Skeletal muscle satellite cell (primary cell): ENCODE results near the gene RAB43.
"Not testable (repeated sequence)": the region's sequence is repeated elsewhere in the genome, so short reads cannot be mapped to it uniquely, and the experiment has no call there.

Source experiments
- H3K27me3 ChIP-seq: 2 replicates; pipeline ENCODE4 v1.7.0; 2013; ENCODE audit warnings: low read length; ENCODE audit not compliant: control insufficient read depth, insufficient read depth
- H3K36me3 ChIP-seq: 2 replicates; pipeline ENCODE4 v1.7.0; 2013; ENCODE audit warnings: mild to moderate bottlenecking, control low read depth, low read length; ENCODE audit not compliant: insufficient read depth
- H3K4me1 ChIP-seq: 2 replicates; pipeline ENCODE4 v1.7.0; 2013; ENCODE audit warnings: low read length; ENCODE audit not compliant: control insufficient read depth, insufficient read depth
- H3K4me2 ChIP-seq: 2 replicates; pipeline ENCODE4 v1.7.0; 2013; ENCODE audit warnings: mild to moderate bottlenecking, low read length
- H3K4me3 ChIP-seq: 2 replicates; pipeline ENCODE4 v1.7.0; 2013; ENCODE audit warnings: low read length
- H3K9ac ChIP-seq: 2 replicates; pipeline ENCODE4 v1.7.0; 2013; ENCODE audit warnings: mild to moderate bottlenecking, low read depth, low read length, moderate library complexity
- H3K9me3 ChIP-seq: replicated peaks from 2 replicates; pipeline ENCODE4 v1.7.0; 2013; ENCODE audit warnings: mild to moderate bottlenecking, control low read depth, low read length

Gene RAB43

GRCh38 chr3:129120254-129121004 lies 1.2 kb downstream of the RAB43 start:
- H3K27me3 ChIP-seq = no peaks in the 10 kb centered on the region
- H3K4me2 ChIP-seq = peak overlapping the region; percentile 83
- peaks cover 11% of the 10 kb centered on the region for H3K36me3 ChIP-seq
- H3K4me3 ChIP-seq = peak overlapping the region; percentile 71
- no peaks in the 10 kb centered on the region for H3K9me3 ChIP-seq
- H3K4me1 ChIP-seq = peaks cover 31% of the 10 kb centered on the region
- peak overlapping the region; percentile 91 for H3K9ac ChIP-seq

DNA sequence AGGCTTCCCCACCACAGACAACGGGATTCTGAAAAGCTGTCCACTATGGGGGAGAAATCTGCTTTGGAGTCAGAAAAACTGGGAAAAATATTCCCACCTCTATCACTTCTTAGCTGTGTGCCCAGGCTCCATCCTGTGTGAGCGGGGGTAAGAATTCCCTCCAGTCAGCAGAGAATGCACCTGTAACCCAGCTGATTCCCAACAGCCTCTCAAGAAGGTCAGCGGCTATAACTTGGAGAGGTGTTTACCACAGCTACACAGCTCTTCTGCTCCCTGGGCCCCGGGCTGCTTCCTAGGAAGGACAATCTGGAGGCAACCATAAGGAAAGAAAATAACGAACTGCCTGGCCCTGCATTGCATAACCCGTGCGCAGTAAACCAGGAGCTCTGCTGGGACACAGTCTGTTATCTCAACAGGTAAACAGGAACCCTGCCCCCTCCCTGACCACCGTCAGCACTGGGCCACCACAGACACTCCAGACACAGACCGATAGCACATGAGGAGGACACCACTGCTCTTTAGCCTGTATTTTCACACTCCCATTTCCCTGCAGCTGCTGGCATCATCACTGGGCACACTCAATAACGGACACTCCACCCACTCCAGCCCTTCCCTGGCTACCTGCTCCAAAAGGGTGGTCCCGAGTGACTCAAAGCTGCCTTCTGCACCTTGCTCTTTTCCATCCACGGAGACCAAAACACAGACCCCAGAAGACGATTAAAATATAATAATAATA lies 2.1 kb downstream of the RAB43 start:
- Histone ChIP-seq H3K4me3 (peak overlapping the region; percentile 71), H3K4me1 (peaks cover 31% of the 10 kb centered on the region)

DNA sequence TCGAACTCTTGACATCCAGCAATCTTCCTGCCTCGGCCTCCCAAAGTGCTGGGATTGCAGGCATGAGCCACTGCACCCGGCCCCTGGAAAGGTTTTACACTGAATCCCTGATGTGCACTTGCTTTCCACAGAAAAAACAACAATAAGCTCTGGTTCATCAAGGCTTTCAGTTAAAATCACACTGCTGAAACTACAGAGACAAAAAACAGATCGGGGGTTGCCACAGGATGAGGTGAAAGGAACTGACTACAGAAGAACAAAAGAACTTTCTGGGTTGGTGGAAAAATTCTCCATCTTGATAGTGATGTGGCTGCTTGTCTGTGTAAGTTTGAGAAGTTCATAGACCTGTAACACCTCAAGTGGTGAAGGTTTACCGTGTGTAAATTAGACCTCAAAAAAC lies 2.9 kb downstream of the RAB43 start:
- H3K36me3 ChIP-seq = peaks cover 21% of the 10 kb centered on the region
- no peaks in the 10 kb centered on the region for H3K9me3 ChIP-seq
- no peak overlapping the region for H3K4me3 ChIP-seq
- peak overlapping the region; percentile 83 for H3K4me2 ChIP-seq
- no peak overlapping the region for H3K9ac ChIP-seq
- peaks cover 31% of the 10 kb centered on the region for H3K4me1 ChIP-seq
- H3K27me3 ChIP-seq = no peaks in the 10 kb centered on the region

More for the DNA sequence above, 2.1 kb downstream of the RAB43 start:
- Histone ChIP-seq H3K4me2 (peak overlapping the region; percentile 83), H3K36me3 (peaks cover 16% of the 10 kb centered on the region), H3K27me3 (no peaks in the 10 kb centered on the region), H3K9ac (peak overlapping the region; percentile 91), H3K9me3 (no peaks in the 10 kb centered on the region)

DNA sequence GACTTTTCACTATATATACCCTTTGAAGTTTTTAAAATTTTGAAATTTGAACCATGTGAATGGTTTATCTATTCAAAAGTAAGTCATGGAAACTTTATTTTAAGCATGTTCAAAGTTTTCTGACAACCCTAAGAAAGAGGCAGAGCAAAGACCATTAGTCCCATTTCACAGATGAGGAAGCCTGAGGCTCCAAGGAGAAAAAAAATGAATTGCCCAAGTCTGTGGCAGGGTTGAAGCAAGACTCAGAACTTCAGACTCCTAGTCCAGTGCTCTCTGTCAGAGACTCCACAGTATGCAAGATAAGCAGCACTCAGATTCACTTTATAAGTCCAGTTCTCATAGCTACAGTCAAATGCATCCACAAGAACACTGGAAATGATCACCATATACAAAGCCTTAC lies 4.5 kb downstream of the RAB43 start:
- Histone ChIP-seq H3K4me1 (peaks cover 24% of the 10 kb centered on the region), H3K4me2 (no peak overlapping the region), H3K36me3 (peaks cover 21% of the 10 kb centered on the region), H3K27me3 (no peaks in the 10 kb centered on the region), H3K9ac (no peak overlapping the region), H3K4me3 (no peak overlapping the region), H3K9me3 (no peaks in the 10 kb centered on the region)

- Histone ChIP-seq H3K9ac (no peak overlapping the region), H3K4me1 (peaks cover 24% of the 10 kb centered on the region), H3K4me2 (peak overlapping the region; percentile 3), H3K36me3 (peaks cover 21% of the 10 kb centered on the region), H3K4me3 (no peak overlapping the region), H3K27me3 (no peaks in the 10 kb centered on the region), H3K9me3 (no peaks in the 10 kb centered on the region)
Observed at GRCh38 chr3:129116482-129116946, 5.1 kb downstream of the RAB43 start.

DNA sequence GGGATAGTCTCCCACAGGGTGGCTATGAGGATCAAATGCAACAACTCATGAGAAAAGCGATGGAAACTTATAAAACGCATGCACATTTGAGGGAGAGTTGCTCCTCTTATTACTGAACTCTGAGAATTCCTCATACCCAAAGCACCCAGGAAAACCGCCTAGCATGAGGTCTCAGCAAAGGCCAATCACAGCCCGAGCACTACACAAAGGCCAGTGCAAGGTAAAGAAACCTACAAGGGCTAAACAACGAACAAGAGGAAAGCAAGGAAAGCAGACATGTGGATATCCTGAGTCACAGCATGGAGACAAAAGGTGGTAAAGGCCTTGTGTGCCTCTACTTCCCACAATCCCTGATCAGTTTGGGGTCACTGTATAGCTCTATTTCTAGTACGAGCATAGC lies 7.1 kb downstream of the RAB43 start:
- peaks cover 17% of the 10 kb centered on the region for H3K4me1 ChIP-seq
- H3K9ac ChIP-seq = no peak overlapping the region
- peaks cover 23% of the 10 kb centered on the region for H3K36me3 ChIP-seq
- no peak overlapping the region for H3K4me3 ChIP-seq
- H3K9me3 ChIP-seq = no peaks in the 10 kb centered on the region
- no peaks in the 10 kb centered on the region for H3K27me3 ChIP-seq
- H3K4me2 ChIP-seq = no peak overlapping the region

DNA sequence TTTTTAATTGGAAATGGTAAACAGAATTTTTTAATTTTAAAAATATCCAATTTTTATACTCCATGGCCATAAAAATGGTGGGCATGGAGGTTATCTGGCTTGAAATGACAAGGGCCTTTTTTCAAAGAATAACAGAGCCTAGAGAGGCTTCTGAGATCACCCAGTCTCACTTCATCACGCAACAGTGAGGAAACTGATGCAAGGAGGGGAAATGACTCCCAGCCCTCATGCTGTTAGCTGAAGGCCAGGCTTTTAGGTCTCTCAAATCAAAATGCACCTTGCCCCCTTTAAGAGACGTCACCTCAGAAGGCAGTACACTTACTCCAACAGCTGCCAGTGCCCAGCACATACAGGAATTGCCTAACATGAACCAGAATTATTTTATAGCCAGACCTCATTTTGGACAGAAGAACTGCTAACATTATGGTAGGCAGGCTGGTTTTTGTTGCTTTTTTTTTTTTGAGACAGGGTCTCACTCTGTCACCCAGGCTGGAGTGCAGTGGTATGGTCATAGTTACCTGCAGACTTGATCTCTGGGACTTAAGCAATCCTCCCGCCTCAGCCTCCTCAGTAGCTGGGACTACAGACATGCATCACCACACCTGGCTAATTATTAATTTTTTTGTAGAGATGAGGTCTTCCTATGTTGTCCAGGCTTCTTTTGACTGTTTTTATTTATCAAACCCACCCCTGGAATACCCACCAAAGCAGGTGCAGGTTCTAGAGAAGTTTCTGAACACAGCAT lies 9.1 kb downstream of the RAB43 start:
- H3K4me1 ChIP-seq = peaks cover 10% of the 10 kb centered on the region
- H3K9me3 ChIP-seq = no peaks in the 10 kb centered on the region
- peaks cover 19% of the 10 kb centered on the region for H3K36me3 ChIP-seq
- no peak overlapping the region for H3K4me3 ChIP-seq
- no peaks in the 10 kb centered on the region for H3K27me3 ChIP-seq
- H3K4me2 ChIP-seq = no peak overlapping the region
- H3K9ac ChIP-seq = no peak overlapping the region

DNA sequence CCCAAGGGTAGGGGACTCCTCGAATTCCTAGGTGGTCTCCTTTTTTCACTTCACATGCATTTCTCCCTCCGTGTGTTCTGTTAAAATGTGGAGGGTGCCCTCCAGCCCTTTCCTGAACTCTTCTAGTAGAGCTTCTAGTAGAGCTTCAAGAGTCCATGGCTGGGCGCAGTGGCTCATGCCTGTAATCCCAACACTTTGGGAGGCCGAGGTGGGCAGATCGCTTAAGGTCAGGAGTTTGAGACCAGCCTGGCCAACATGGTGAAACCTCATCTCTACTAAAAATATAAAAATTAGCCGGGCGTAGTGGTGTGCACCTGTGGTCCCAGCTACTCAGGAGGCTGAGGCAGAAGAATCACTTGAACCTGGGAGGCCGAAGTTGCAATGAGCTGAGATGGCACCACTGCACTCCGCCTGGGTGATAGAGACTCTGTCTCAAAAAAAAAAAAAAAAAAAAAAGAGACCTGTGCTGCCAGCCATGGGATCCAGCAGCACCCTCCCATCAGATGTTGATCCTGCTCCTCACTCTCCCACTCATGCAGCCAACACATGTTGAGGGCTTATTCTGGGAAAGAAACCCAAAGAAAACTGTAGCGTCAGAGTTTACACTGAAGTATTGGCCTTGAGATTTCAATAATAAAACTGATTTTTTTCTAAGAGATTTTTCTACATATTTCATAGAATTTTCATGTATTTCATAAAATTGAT lies 10.4 kb downstream of the RAB43 start:
- not testable (repeated sequence) for H3K4me2 ChIP-seq, H3K4me3 ChIP-seq, H3K4me1 ChIP-seq, H3K27me3 ChIP-seq, H3K9ac ChIP-seq, H3K9me3 ChIP-seq
- H3K36me3 ChIP-seq = peaks cover 25% of the 10 kb centered on the region

DNA sequence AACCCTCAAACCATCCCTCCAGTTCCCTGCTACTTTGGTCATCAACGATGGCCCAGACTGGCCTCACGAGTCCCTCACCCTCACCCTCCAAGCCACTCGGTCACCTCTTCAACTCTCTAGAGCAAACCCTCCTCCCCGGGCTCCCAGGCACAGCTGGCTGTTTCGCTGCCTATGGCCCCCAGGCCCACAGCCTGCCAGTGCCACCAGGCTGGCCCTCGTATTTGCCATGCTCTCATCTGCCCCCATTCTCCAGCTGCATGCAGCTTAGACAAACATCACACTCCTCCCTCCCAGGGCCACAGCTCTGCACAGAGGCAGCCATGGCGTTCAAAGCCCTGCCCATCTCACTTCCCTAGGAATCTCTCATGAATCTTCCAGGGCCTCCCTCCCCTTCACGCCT lies 13.8 kb downstream of the RAB43 start:
- Histone ChIP-seq H3K36me3 (peaks cover 15% of the 10 kb centered on the region), H3K9ac (no peak overlapping the region), H3K4me2 (no peak overlapping the region)

GRCh38 chr3:129106866-129107565 lies 14.6 kb downstream of the RAB43 start:
- peaks cover 16% of the 10 kb centered on the region for H3K36me3 ChIP-seq
- no peak overlapping the region for H3K4me3 ChIP-seq
- H3K4me2 ChIP-seq = no peak overlapping the region
- no peaks in the 10 kb centered on the region for H3K9me3 ChIP-seq
- H3K9ac ChIP-seq = no peak overlapping the region
- H3K27me3 ChIP-seq = no peaks in the 10 kb centered on the region
- no peaks in the 10 kb centered on the region for H3K4me1 ChIP-seq

More for the DNA sequence above, 13.8 kb downstream of the RAB43 start:
- no peaks in the 10 kb centered on the region for H3K27me3 ChIP-seq
- H3K4me1 ChIP-seq = no peaks in the 10 kb centered on the region
- H3K4me3 ChIP-seq = no peak overlapping the region
- H3K9me3 ChIP-seq = no peaks in the 10 kb centered on the region
